NCI-H2196 (cell line): ENCODE measurements around the gene AIG1.
A peak's percentile ranks its signal among the peaks of the same experiment; 100 is the strongest.
"Not testable (repeated sequence)": the region's sequence is repeated elsewhere in the genome, so short reads cannot be mapped to it uniquely, and the experiment has no call there.

Experiments
- DNase-seq: peaks from one replicate; lab custom pipeline; 2025; ENCODE audit not compliant: unreplicated experiment; lab: John Stamatoyannopoulos, UW

Gene AIG1

GRCh38 chr6:143055891-143056290 is 4.8 kb upstream of the AIG1 start:
- no peak for DNase-seq

- DNase-seq: peak; percentile 9
These were observed 1.7 kb upstream of the AIG1 start for GRCh38 chr6:143058987-143059386.

- peak; percentile 65 for DNase-seq
These were observed 881 bp upstream of the AIG1 start for GRCh38 chr6:143059663-143060353.

GRCh38 chr6:143060354-143060805 is 309 bp upstream of the AIG1 start:
- peak; percentile 81 for DNase-seq

GRCh38 chr6:143061597-143062385 is 1.1 kb downstream of the AIG1 start:
- DNase-seq: no peak

DNA sequence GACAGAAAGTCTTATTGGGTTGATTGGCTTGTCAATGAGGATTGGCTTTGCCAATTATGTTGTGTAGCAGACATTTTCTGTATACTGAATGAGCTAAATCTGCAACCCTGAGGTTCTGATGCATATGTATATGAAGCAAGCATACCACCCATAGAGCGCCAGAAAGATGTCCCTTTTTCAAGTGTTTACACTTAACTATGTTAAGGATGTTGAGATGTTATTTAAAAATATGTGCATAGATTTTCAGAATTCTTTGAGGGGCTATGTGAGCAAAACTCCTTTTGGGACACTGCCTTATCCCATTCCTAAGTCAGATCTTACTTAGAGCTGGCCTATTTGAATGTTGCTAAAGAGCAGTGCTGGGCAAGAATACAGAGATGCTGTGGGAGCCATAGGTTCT is 1.9 kb downstream of the AIG1 start:
- DNase-seq: no peak

DNA sequence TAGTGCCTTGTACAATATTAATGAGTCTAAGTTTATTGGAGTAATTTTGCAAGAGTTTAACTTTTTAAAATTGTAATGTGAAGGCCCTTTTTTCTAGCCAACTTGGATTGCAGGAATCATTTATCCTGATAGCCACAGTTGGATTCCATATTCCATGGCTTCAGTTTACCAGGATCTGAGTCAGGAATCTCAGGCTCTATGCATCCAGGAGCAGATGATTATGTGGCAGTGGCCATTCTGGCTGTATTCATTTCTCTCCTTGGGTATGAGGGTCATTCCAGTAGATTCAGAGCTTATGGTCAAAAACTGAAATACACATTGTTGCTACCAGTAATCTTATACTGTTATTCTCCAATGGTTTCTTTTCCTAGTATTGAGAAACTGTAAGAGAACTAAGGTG is 2.9 kb downstream of the AIG1 start:
- DNase-seq: no peak

DNA sequence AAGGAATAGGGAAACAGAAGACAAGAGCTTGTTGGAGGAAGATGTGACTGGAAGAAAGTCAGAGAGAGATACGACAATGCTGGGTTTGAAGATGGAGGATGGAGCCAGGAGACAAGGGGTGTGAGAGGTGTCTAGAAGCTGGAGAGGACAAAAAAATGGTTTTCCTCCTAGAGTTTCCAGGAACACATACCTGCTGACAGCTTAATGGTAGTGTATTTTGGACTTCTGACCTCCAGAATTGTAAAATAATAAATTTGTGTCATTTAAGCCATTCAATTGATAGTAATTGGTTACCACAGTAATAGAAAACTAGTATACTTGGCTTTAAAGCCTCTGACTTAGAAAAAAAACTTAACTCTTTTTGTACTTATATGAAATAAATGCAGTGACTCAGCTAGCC is 3.6 kb downstream of the AIG1 start:
- DNase-seq: no peak

GRCh38 chr6:143064951-143065683 is 4.4 kb downstream of the AIG1 start:
- DNase-seq: no peak

DNA sequence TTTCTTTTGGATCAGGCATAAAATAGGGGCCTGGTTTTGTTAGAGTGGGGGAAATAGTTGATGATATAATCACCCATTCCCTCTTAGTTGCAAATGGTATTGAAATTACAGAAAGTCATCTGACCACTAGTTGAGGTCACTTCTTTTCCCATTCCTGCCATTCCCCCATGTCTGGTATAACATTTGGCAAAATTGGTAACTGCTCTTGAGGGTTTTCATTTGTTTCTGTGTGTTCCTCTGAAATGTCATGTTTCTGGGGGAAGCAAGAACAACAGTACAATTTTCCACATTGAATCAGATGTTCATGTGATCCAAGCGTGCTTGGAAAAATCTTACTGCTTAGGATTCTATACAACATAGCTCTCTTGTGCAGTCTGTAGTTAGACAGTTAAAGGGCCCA is 7.3 kb downstream of the AIG1 start:
- no peak for DNase-seq

DNA sequence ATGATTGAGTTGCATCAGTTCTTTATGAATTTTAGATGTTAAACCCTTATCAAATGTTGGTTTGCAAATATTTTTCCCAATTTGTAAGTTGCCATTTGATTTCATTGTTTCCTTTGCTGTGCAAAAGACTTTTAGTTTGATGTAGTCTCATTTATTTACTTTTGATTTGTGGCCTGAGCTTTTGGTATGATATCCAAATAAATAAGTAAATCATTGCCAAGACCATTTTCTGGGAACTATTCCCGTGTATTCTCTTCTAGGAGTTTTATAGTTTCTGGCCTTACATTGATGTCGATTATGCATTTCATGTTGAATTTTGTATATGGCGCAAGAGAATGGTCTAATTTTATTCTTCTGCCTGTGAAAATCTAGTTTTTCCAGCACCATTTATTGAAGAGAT is 13.4 kb downstream of the AIG1 start:
- DNase-seq: no peak

DNA sequence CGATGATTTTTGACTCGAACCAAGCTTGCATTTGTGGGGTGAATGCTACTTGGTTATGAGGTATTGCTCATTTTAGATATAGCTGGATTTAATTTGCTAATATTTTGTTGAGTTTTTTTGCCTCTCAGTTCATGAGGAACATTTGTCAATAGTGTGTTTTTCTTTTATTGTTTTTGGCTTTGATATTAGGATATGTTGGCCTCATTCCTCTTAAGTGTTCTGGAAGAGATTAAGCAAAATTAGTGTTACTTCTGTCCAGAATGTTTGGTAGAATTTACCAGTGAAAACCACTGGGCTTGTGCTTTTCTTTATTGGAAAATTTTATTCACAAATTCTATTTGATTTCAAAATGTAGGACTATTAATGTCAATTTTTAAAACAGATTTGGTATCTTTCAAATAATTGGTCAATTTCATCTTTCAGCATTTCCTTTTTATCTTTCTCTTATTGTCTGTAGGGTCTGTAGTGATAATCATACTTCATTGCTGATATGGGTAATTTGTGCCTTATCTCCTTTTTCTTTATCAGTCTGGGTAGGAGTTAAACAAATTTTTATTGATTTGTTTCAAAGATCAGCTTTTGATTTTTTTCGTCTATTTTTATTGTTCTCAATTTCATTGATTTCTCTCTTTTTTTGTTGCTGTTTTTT is 14.1 kb downstream of the AIG1 start:
- no peak for DNase-seq

DNA sequence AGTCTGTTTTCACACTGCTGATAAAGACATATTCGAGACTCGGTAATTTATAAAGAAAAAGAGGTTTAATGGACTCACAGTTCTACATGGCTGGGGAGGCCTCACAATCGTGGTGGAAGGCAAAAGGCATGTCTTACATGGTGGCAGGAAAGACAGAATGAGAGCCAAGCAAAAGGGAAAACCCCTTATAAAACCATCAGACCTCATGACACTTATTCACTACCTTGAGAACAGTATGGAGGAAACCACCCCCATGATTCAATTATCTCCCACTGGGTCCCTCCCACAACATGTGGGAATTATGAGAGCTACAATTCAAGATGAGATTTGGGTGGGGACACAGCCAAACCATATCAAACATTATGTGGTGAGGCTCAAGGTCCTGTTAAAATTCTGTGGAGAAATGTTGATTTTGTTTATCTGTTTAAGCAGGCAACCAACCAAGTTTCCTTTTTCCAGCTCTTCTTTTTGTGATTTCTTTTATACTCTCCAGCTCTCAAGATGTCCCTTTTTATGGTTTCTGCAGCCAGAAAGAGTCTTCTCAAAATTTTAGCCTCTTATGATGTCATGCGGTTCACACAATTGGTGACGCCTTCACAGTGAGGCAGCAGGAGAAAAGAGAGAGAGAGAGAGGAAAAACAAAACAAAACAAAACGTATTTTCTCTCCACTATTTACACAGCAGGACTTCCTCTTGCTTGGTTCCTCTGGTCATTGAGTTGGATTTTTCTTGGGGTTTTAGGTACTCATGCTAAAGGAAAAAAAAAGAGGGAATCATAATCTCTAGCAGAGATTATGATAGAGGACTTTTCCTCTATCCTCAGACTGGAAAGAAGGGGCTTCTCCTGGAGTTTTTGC is 18.0 kb downstream of the AIG1 start:
- DNase-seq: no peak

DNA sequence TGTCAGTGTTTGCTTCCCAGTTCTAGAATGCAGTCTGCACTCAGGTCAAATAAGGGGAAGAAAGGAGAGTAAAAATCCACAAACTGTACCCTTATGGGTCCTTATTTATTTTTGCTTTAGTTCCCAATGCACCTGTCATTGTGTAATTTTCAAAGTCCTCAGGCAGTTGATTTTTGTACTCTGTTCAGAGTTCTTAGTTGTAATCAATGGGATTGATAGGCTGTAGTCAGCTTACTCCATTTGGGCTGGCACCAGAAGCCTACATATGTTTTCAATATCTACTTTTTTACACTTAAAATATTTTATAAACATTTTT is 18.6 kb downstream of the AIG1 start:
- no peak for DNase-seq

DNA sequence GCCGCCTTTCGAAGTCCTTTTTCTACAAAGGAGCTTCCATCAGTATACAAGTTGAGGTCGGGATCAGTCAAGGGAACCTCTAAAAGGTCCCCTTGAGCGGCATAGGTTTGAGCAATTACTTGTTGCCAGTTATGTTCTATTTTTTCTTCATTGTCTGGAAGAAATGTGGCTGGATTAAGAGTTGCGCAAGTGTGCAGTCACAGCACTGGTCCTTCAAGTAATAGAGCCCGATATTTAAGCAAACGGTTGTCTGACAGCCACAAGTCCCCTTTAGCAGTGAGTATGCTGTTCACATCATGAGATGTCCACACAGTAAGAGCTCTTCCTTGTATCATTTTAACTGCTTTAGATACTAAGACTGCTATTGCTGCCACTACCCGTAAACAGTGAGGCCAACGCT is 21.6 kb downstream of the AIG1 start:
- DNase-seq: not testable (repeated sequence)

DNA sequence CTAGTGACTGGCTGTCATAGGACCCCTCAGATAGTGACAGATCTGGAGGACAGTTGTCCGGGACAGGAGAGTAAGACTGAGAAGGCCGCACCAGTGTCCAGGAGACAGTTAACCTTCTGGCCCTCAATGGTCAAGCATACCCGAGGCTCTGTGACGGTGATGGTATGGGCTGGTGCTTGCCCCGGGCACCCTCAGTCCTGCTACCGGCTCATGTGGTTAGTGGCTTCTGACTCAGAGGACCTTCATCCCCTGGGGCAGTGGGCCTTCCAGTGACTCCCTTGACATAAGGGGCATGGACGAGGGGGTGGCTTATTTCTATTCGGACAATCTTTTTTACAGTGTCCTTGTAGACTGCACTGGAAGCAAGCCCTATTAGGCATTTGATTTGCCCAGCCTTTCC is 23.3 kb downstream of the AIG1 start:
- DNase-seq: not testable (repeated sequence)

- DNase-seq: not testable (repeated sequence)
These were observed 26.6 kb downstream of the AIG1 start for GRCh38 chr6:143087335-143087734.

GRCh38 chr6:143087856-143088255 is 27.2 kb downstream of the AIG1 start:
- no peak for DNase-seq

DNA sequence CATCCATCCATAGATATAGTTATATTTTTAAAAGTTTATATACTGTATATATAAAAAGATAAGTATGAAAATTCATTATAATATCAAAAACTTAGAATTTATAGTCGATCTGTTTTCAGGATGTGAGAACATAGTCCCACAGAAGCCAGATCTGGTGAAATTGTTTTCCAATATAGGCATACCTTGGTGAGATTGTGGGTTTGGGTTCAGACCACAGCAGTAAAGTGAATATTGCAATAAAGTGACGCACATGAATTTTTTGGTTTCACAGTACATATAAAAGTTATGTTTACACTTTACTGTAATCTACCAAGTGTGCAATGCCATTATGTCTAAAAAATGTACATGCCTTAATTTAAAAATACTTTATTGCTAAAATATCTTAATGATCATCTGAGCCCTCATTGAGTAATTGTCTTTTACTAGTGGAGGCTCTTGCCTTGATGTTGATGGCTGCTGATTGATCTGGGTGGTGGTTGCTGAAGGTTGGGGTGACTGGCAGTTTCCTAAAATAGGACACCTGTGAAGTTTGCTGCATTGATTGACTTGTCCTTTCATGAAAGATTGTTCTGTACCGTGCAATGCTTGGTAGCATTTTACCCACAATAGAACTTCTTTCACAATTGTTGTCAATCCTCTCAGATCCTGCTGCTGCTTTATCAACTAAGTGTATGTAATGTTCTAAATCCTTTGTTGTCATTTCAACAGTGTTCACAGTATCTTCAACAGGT is 29.8 kb downstream of the AIG1 start:
- DNase-seq: no peak

DNA sequence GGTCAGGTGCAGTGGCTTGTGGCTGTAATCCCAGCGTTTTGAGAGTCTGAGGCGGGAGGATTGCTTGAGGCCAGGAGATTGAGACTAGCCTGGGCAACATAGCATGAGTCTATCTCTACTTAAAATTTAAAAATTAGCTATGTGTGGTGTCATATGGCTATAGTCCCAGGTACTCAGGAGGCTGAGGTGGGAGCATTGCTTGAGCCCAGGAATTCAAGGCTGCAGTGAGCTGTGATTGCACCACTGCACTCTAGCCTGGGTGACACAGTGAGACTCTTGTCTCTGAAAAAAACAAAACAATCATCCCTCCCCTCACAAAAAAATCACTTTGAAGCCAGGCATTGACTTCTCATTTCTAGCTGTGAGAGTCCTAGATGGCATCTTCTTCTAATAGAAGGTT is 32.1 kb downstream of the AIG1 start:
- no peak for DNase-seq
